Spleen (tissue), 11 donors: ENCODE results near the gene RNPEP. TPM values are rescaled to one million over a fixed set of nuclear protein-coding genes. Genes with fewer than 3 reads are reported as not detected.

ENCODE experiments used
- DNase-seq: peaks from one replicate; pipeline ENCODE4 v3.0.0-alpha.2; 2020
- H3K27ac ChIP-seq, 8 donors: fragments of 200-600 bp; sonication (generic) in 7 of 8; 1 replicate in 4 of 8; 2 replicates in 4 of 8; pipeline versions ENCODE4 v1.5.0 to v1.8.0; 2016 to 2021; ENCODE audit warnings: inconsistent platforms in 4 of 8, mild to moderate bottlenecking in 4 of 8, moderate library complexity in 1 of 8
- H3K27me3 ChIP-seq, 7 donors: fragments of 200-600 bp; sonication (generic) in 6 of 7; replicated peaks in 1 of 7; 1 replicate in 4 of 7; 2 replicates in 3 of 7; pipeline versions ENCODE4 v1.5.0 to v1.8.0; 2016 to 2021; ENCODE audit warnings: inconsistent platforms in 3 of 7, mild to moderate bottlenecking in 1 of 7
- H3K36me3 ChIP-seq, 6 donors: fragments of 200-600 bp; sonication (generic) in 5 of 6; 1 replicate in 4 of 6; 2 replicates in 2 of 6; pipeline versions ENCODE4 v1.5.0 to v1.8.0; 2016 to 2021; ENCODE audit warnings: inconsistent platforms in 2 of 6
- H3K4me1 ChIP-seq, 6 donors: fragments of 200-600 bp; sonication (generic) in 5 of 6; 1 replicate in 3 of 6; 2 replicates in 3 of 6; pipeline versions ENCODE4 v1.5.0 to v1.8.0; 2016 to 2021; ENCODE audit warnings: inconsistent platforms in 3 of 6
- H3K4me3 ChIP-seq, 8 donors: fragments of 200-600 bp; sonication (generic) in 7 of 8; 1 replicate in 4 of 8; 2 replicates in 4 of 8; pipeline versions ENCODE4 v1.5.0 to v1.8.0; 2016 to 2021; ENCODE audit warnings: inconsistent platforms in 4 of 8, mild to moderate bottlenecking in 4 of 8, moderate library complexity in 2 of 8
- H3K9me3 ChIP-seq, 8 donors: fragments of 200-600 bp; sonication (generic) in 7 of 8; 1 replicate in 4 of 8; 2 replicates in 4 of 8; pipeline versions ENCODE4 v1.5.0 to v1.8.0; 2016 to 2021; ENCODE audit warnings: inconsistent platforms in 4 of 8
- POLR2A ChIP-seq, 3 donors: fragments of 450-650 bp; IDR thresholded peaks; one replicate each; pipeline ENCODE4 v1.5.1; 2017; ENCODE audit warnings: antibody characterized with exemption in 3 of 3, mild to moderate bottlenecking in 1 of 3
- POLR2AphosphoS5 ChIP-seq, 3 donors: sonication (generic); formaldehyde crosslinking; IDR thresholded peaks; one replicate each; pipeline ENCODE4 v1.5.1; 2017; ENCODE audit warnings: antibody characterized with exemption in 3 of 3
- WGBS, 5 donors: extraction: QIAGEN DNeasy Blood & Tissue Kit in 3 of 5; methylation state at CpG; one replicate each; pipeline versions ENCODE4 v1.1.5 to v1.1.7; 2013 to 2018; 5-methylcytosine and 5-hydroxymethylcytosine counted together
- intact Hi-C: fragments of 100-400 bp; cut with DNase I; formaldehyde crosslinking; loops from one replicate; pipeline ENCODE4 v1.15.0; 2023; ENCODE audit warnings: low total_unique reads
- polyA plus RNA-seq, 3 donors: library from polyadenylated mRNA; stranded (reverse); fragments of 200-250 nt; gene quantifications; one replicate each; pipeline ENCODE4 v1.2.1, GENCODE V29; 2013
- total RNA-seq, 7 donors: library from RNA; depleted of rRNA in 3 of 7; stranded (reverse); fragments of >200 nt in 3 of 7; fragmentation: NEBNext Ultra II Directional in 4 of 7; extraction: Animal tissue kit (Norgen Biotek cat#: 25700) in 4 of 7; gene quantifications; one replicate each; pipeline versions ENCODE4 v1.1.0 to v1.2.1, GENCODE V29; 2016 to 2021
- TF ChIP-seq, protein P1 (sequence below), 11 experiments: fragments of 200-600 bp in 7 of 11; fragments of 450-650 bp in 4 of 11; sonication (generic) in 4 of 11; IDR thresholded peaks in 8 of 11; conservative IDR thresholded peaks in 3 of 11; 1 replicate in 7 of 11; 2 replicates in 4 of 11; pipeline versions ENCODE4 v1.4.0 to v1.8.0; 2016 to 2021; ENCODE audit warnings: antibody characterized with exemption in 11 of 11, inconsistent platforms in 4 of 11, mild to moderate bottlenecking in 1 of 11
- donor health status: healthy with polysubstance abuse.
- donor health status: DM: no; HTN: no; CAD: no; lungs with moderate emphysema.
- donor health status: DM: no; HTN: no; CAD: no.
- donor health status: Bipolar disorder and iron deficiency.
- donor health status: healthy.
- donor health status: DM: no; HTN: no; CAD: no.
- donor health status: DM: yes; HTN: yes; CAD: no.

Gene RNPEP
- total and polyA plus RNA-seq, 10 donors = 24.8 to 69.0 (median 57.3) TPM

DNA sequence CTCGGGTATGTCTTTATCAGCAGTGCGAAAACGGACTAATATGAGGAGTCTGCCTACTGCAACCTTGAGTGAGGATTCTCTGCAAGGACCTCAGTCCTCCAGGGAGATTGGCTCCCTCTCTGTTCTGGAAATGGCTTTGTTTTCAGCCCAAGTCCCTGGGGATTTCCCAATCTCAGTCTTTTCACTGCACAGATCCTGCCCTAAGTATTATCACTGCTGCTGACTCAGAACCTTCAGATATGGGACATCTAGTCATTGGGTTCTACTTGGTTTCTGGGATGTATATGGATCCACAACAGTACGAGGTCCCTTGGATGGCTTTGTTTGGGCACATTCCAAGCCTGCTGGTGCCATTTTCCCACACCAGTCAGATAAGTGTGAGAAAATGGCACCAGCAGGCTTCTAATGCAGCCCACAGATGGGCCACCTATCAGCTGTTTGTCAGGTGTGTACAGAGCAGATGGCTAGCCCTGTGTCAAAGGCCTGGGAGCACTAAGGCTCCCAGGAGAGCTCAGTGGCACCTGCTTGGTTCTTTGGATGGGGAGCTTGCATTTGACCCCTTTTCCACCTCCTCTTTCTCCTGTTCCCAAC lies 55.4 kb downstream of the RNPEP start:
- no peak for DNase-seq
- H3K9me3 ChIP-seq = no peaks in the 10 kb centered on the region
- TF ChIP-seq POLR2AphosphoS5 (IDR thresholded peaks at IDR 0.05) (no peak), POLR2A (IDR thresholded peaks at IDR 0.05) (no peak)
- TF ChIP-seq, protein P1, sequence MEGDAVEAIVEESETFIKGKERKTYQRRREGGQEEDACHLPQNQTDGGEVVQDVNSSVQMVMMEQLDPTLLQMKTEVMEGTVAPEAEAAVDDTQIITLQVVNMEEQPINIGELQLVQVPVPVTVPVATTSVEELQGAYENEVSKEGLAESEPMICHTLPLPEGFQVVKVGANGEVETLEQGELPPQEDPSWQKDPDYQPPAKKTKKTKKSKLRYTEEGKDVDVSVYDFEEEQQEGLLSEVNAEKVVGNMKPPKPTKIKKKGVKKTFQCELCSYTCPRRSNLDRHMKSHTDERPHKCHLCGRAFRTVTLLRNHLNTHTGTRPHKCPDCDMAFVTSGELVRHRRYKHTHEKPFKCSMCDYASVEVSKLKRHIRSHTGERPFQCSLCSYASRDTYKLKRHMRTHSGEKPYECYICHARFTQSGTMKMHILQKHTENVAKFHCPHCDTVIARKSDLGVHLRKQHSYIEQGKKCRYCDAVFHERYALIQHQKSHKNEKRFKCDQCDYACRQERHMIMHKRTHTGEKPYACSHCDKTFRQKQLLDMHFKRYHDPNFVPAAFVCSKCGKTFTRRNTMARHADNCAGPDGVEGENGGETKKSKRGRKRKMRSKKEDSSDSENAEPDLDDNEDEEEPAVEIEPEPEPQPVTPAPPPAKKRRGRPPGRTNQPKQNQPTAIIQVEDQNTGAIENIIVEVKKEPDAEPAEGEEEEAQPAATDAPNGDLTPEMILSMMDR (IDR thresholded peaks at IDR 0.05 in 8 of 11, conservative IDR thresholded peaks at IDR 0.05 in 3 of 11) = no peak
- no peak overlapping the region for H3K27ac ChIP-seq
- no peaks in the 10 kb centered on the region for H3K4me1 ChIP-seq
- no peak overlapping the region for H3K4me3 ChIP-seq
- intact Hi-C loops = no loop called here
- peaks cover 0 to 9% (median 0%) of the 10 kb centered on the region in 7 donors for H3K27me3 ChIP-seq
- H3K36me3 ChIP-seq = no peaks in the 10 kb centered on the region
- WGBS, 5 donors = 78 to 94% (median 88%) methylated on average over 4 of the region's 4 CpGs

DNA sequence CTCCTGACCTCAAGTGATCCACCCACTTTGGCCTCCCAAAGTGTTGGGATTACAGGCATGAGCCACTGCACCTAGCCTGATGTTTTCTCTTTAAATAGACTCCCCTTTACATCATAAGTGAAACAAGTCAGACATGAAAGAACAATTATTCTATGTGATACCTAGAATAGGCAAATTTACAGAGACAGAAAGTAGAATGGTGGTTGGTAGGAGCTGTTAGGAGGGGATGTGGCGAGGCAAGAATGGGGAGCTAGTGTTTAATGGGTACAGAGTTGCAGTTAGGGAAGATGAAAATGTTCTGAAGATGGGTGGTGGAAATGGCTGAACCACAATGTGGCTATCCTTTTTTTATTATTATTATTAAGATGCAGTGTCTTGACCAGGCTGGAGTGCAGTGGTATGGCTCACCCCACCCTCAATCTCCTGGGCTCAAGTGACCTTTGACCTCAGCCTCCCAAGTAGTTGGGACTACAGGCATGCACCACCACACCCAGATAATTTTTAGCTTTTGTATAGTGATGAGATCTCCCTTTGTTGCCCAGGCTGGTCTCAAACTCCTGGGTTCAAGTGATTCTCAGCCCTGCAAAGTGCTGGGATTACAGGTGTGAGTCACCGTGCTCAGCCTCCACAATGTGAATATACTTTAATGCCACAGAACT lies 56.4 kb downstream of the RNPEP start:
- H3K4me3 ChIP-seq = no peak overlapping the region
- no peaks in the 10 kb centered on the region for H3K4me1 ChIP-seq
- intact Hi-C loops = no loop called here
- H3K27ac ChIP-seq = no peak overlapping the region
- whole genome bisulfite sequencing, 5 donors = 84 to 98% (median 88%) methylated on average over 2 of the region's 2 CpGs
- peaks cover 0 to 9% (median 0%) of the 10 kb centered on the region in 7 donors for H3K27me3 ChIP-seq
- TF ChIP-seq POLR2A (IDR thresholded peaks at IDR 0.05) (no peak), POLR2AphosphoS5 (IDR thresholded peaks at IDR 0.05) (no peak)
- TF ChIP-seq, protein P1 (IDR thresholded peaks at IDR 0.05 in 8 of 11, conservative IDR thresholded peaks at IDR 0.05 in 3 of 11) = no peak
- no peaks in the 10 kb centered on the region for H3K9me3 ChIP-seq
- no peak for DNase-seq
- no peaks in the 10 kb centered on the region for H3K36me3 ChIP-seq

GRCh38 chr1:202045705-202046104 lies 63.3 kb downstream of the RNPEP start:
- intact Hi-C loops = no loop called here
- DNase-seq = no peak
- H3K36me3 ChIP-seq = no peaks in the 10 kb centered on the region
- TF ChIP-seq POLR2A (IDR thresholded peaks at IDR 0.05) (no peak), POLR2AphosphoS5 (IDR thresholded peaks at IDR 0.05) (no peak)
- TF ChIP-seq, protein P1 (IDR thresholded peaks at IDR 0.05 in 8 of 11, conservative IDR thresholded peaks at IDR 0.05 in 3 of 11) = no peak
- WGBS, 5 donors = 71 to 100% (median 94%) methylated on average over 2 of the region's 2 CpGs
- peaks cover 0 to 23% (median 0%) of the 10 kb centered on the region in 7 donors for H3K27me3 ChIP-seq
- no peaks in the 10 kb centered on the region for H3K4me1 ChIP-seq
- H3K27ac ChIP-seq = no peak overlapping the region
- no peak overlapping the region for H3K4me3 ChIP-seq
- no peaks in the 10 kb centered on the region for H3K9me3 ChIP-seq

DNA sequence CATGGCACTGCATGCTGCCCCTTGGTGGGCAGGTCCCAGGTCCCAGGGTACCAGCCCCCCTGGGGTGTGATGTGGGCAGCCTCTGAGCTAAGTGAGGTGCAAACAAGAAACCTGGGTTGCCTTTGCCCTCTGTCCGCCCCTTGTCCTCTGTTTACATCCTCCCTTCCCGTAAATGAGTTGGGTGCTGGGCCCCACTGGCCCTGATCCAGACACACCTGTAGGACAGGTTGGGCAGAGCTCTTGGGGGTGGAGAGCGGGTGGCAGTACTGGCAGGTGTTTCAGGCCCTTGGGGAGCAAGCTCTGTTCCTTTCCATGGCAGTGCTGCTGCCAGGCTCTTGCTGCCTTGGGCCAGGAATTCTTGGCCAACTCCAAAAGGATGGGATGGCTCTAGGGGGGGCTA lies 63.8 kb downstream of the RNPEP start:
- Histone ChIP-seq H3K4me3 (no peak overlapping the region), H3K4me1 (no peaks in the 10 kb centered on the region), H3K9me3 (no peaks in the 10 kb centered on the region), H3K27me3 (peaks cover 0 to 23% (median 0%) of the 10 kb centered on the region in 7 donors), H3K36me3 (no peaks in the 10 kb centered on the region), H3K27ac (no peak overlapping the region)
- no peak for DNase-seq
- TF ChIP-seq POLR2A (IDR thresholded peaks at IDR 0.05) (no peak), POLR2AphosphoS5 (IDR thresholded peaks at IDR 0.05) (no peak)
- TF ChIP-seq, protein P1 (IDR thresholded peaks at IDR 0.05 in 8 of 11, conservative IDR thresholded peaks at IDR 0.05 in 3 of 11) = no peak
- intact Hi-C loops = no loop called here
- 83 to 97% (median 91%) methylated on average over 3 of the region's 3 CpGs for WGBS, 5 donors
